HG03064 (cell line): ENCODE results near the gene BBX.

ENCODE experiments used
- ATAC-seq: cut with Tn5 transposase; IDR thresholded peaks from one replicate; pipeline ENCODE4 v1.9.1; 2021; ENCODE audit warnings: low read depth; ENCODE audit not compliant: unreplicated experiment

BBX gene

DNA sequence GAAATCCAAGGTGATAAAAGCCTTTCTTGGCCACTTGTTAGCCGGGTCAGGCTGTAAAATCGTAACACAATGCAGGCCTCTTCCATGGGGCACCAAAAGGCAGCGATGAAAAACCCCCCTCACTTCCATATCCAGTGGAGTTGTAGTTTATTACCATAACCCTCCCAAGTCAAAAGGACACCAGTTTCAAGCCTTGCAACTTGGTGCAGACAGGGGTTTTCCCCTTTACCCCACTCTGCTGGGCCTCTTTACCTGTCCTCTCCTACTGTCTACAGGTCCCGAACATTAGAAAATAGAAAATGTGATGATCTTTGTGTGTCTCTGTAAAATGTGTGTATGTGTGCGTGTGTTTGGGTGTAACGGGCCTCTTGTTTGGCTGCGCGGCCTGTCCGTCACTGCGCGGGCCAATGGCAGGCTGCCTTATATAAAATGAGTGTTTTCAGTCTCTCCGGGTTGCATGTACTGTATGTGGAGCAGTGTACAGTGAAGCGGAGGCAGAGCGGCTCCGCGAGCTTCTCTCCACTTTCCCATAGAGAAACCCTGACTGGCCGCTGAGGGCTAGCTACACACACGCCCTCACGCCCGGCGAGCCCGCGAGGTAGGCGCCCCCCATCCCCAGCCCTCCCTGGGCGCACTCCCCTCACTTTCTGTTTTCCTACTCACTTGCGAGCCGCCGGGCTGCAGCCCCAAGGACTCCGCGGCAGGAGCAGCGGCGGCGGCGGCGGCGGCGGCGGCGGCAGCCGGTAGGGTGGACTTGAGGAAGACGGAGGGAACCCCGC, at the start of gene BBX:
BBX (plus strand) TSS at position 453 of the 779 bp plus-strand sequence. CDS start 187,499 bp downstream, outside the sequence.
- peak; percentile 88 for ATAC-seq

DNA sequence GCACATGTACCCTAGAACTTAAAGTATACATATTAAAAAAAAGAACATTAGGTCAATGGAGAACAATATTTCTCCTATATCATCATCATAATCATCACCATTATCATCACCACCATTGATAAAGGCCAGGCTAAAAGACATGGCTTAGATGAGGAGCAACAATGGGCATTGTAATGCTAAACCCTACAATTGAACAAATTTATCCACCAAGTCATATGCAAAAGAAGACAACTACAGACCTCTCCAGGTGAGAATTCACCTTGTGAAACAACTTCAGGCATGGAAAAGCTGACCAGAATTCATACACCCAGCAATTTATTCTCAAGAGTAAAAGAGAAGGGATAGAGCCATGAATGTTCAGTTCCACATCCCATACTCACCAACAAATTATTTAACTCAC, 46.3 kb upstream of the BBX start:
- ATAC-seq: no peak

GRCh38 chr3:107487490-107487889, 35.3 kb upstream of the BBX start:
- ATAC-seq: no peak

- no peak for ATAC-seq
These were observed 33.8 kb upstream of the BBX start for GRCh38 chr3:107488942-107489341.

DNA sequence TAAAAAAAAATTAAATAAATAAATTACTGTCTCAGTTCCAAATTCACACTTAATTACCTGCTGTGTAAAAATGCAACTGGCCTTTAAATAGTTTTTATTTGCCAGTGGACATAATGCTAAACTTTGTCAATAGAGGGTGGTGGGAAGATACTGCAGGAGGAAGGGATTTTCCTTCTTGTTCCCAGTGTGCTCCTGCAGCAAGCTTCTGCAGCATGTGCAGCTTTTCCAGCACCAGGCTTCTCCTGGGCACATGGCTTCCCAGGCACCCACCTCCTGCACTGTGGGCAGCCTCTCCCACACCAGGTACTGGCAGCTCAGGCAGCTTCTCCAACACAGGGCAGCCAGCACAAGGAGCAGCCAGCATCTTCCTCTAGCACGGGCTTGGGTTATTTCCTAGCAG, 29.6 kb upstream of the BBX start:
- no peak for ATAC-seq

DNA sequence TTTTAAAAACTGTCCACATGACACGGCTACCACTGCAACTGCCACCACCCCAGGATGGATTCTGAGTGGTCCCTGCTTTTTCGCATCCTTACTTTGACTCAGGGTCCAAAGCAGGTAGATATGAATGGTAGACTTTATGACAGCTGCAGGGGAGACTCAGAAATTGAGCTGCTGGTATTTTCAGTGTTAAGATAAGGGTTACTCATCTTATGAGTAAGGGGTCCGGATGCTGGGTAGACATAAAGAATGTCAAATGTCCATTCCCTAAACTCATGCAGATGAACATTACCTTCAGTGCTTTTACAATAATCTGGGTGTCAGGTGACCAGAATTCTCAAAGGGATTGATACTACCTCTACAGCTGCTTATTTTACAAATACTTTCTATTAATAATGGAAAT, 25.9 kb upstream of the BBX start:
- no peak for ATAC-seq

DNA sequence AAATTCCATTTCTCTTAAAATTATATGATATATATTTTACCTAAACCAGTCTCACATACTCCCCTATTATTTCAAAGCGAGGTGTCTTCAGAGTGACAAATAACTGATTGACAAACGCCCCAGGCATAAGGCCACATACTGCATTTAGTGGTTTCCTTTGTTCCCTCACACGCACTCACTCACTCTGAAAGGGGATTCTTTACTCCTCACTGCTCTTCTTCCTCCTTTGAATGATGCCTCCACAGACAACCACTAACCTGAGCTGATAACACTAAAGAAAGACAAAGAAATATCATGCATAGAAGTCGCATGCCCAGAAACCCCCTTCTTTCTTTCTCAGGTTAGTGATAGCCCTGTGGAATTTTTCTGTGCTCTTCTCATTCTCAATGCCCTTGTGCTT, 24.1 kb upstream of the BBX start:
- ATAC-seq: no peak

GRCh38 chr3:107506458-107506857, 16.3 kb upstream of the BBX start:
- ATAC-seq: no peak

DNA sequence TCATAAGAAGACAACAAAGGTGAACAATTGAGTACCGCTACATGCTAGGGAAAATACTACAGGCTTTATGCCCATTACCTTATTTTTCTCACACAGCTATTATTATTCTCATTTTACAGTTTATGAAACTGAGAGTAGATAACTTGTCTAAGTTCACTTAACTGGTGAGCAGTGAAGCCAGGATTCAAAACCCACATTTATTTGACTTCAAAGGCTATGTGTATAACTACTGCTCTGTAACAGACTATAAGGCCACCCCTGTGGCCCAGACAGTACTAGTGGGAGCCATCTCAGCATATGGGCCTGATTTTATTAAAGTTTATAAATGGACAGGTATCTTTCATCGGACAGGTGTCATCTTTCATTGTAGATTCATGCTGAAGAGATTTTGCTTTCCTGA, 14.4 kb upstream of the BBX start:
- no peak for ATAC-seq

DNA sequence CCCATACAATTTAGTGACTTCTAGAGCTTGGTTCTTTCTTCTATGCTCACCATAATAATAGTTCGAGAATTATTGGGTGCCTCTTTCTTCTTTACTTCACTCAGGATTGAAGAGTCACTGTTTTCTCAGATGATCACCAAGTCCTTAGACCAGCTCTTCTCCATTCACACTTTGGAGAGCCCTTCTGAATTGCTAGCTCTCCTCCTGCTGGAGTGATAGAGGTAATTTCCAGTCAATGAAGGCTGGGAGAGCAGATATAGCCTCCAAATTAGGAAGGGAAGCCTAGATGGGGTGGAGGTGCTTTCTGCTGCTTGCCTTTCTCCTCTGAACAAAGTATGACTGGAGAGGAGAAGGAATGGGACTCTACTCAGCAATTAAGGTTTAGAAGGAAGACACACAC, 10.7 kb upstream of the BBX start:
- no peak for ATAC-seq

DNA sequence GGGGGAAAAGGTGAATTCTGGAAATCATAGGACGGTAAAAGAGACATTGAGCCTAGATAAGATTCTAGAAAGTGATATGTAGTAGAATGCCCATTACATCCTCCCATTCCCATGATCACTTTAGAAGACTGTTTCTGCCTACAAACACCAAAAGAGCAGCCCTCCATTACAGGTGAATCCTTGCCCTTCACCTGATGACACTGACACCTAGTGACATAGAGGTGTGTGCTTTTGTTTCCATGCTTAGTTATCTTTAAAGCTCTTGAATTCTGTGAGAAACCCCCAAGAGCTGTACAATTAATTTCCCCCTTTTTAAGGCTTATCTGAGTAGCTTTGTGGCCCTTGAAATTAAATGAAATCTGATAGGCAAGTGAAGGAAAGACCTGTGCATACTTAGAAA, 8.3 kb upstream of the BBX start:
- ATAC-seq: no peak

DNA sequence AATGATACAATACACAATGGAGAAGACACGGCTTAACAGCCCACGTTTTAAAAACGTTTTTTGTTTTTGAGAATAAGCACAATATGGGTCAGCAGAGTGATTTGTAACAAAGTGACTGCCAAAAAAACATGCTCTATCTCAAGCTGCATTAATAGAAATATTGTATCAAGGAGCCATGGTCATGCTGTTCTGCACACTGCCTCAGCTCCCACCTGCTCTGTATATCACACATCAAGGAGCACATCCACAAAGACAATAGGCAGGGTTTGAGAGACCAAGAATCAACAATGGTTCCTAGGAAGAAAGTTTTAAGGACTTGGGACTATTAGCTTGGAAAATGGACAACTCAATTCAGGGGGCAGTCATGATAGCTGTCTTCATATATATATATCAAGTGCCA, 6.3 kb upstream of the BBX start:
- no peak for ATAC-seq

DNA sequence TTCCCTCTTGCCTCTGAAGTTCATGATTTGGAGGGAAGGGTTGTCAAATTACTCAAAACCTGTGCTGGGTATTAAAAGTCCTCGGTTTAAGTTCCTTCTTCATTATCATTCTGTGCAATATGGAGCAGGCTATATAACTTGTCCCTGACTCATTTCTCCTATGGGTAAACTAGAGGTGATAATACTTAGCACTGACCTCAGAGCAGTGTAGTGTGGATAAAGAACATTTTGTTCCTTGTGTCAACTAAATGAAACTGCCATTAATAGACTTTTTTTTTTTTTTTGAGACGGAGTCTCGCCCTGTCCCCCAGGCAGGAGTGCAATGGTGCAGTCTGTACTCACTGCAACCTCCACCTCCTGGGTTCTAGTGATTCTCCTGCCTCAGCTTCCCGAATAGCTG, 2.2 kb upstream of the BBX start:
- ATAC-seq: no peak

DNA sequence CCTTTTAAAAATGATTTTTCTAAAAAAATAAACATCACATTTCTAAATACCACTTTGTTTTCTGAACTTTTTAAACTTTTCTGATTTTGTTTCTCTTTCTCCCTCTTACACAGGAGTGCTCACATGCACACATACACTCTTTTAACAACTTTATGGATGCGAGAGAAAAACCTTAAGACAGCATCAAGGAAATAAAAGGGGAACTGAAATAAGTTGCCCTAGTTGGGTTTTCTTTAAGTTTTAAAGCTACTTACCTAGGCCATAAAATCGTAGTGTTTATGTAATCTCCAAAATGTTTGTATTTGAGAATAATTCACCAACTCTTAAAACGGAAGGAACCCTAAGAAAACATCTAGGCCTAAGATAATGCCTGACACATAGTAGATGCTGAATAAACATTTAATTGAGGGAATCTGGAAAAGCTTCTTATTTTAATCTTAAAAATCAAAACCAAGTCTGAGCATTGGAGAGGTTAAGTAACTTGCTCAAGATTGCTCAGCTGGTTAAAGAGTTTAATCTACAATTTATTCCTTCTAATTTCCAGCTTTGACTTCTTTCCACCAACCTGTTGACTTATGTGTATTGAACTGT, 1.2 kb upstream of the BBX start:
- no peak for ATAC-seq

GRCh38 chr3:107523289-107523538, 452 bp downstream of the BBX start:
- peak; percentile 23 for ATAC-seq

DNA sequence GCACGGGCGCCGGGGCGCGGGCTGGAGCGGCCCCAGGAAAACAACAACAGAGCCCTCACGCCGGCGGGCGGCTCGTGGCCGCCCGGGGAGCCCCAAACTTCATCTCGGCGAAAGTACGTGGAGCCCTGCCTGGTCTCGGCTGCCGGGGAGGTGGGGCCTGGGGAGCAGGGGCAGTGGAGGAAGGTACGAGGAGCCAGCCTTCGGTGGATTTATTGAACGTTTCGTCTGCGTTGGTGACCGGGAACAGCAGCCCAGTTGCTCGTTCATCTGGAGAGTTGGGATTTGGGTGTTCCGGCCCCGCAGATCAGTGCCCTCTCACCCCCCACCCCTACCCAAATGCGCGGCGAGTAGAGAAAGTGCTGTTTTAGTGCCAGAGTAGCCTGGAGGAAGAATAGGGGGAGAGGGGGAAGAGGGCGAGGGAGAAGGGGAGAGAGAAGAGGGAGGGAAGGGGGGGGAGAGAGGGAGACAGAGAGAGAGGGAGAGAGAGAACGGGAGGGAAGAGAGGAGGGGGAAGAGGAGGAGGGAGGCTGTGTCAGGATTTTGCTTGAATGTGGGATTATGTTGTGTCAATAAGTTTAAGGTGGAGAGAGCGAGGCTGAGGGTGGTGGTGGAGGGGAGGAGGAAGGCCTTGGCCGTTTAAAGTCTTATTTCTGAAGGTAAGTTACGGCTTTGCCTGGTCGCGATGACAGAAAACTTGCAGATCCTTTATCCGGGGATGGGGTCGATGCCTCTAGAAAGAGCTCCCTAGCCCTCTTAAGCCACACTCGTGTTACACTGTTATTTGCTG, 970 bp downstream of the BBX start:
- ATAC-seq: peak; percentile 25

GRCh38 chr3:107524326-107524840, 1.6 kb downstream of the BBX start:
- no peak for ATAC-seq

- ATAC-seq: no peak
These were observed 2.3 kb downstream of the BBX start for GRCh38 chr3:107524841-107525643.

DNA sequence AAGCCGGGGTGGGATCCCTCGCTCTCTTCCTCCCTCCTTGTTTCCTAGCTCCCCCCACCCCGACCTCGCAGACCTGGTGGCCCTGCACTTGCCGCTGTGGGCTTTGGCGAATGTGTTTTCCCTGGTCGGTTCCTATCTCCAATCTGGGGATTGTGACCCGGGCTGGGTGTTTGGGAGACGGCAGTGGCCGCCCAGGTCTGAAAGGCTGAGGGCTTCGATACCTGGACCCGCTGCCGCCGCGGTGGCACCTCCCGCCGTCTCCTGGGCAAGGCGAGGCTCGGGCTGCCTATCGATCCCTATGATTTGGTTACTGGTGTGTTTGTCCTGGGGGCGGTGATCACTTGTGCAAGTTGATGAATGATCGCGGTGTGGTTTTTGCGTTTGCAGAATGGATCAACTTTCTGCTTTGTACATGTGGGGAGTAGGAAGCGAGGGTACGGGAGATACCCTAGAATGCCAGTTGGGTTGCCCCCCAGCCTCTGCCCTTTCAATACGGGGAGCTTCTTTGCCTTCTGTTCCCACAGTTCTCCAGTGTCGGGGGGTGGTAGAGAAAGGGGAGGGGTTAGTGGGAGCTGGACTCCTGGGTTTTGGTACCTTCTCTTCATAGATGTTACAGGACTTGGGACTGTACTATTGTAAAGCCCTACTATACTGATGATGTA, 3.0 kb downstream of the BBX start:
- no peak for ATAC-seq

- ATAC-seq: no peak
These were observed 9.2 kb downstream of the BBX start for GRCh38 chr3:107531917-107532469.
